Caco-2 (cell line): ENCODE results near the gene IRAK1. TPM values are rescaled to one million over a fixed set of nuclear protein-coding genes. Genes with fewer than 3 reads are reported as not detected.

Experiments used
- BruUV-seq: library from RNA; stranded (reverse); fragments of 400-500 nt; replicated peaks from 2 replicates; lab custom pipeline; 2021; lab: Mats Ljungman, UMichigan
- CTCF ChIA-PET: fragments of 300-600 bp; sonication (Branson Sonifier 250); formaldehyde crosslinking; loops from one replicate; lab custom pipeline; 2022; ENCODE audit warnings: antibody characterized with exemption; lab: Charles Lee
- POLR2A ChIA-PET: fragments of 300-600 bp; sonication (Branson Sonifier 250); formaldehyde crosslinking; loops from one replicate; lab custom pipeline; 2022; ENCODE audit warnings: antibody characterized with exemption; lab: Charles Lee
- DNase-seq, 2 experiments: peaks; one replicate each; pipeline versions ENCODE4 v3.0.0 to v3.0.0-alpha.2; 2020 to 2022
- H3K27me3 ChIP-seq: replicated peaks from 2 replicates; pipeline ENCODE4 v1.6.0; 2011; ENCODE audit warnings: low read length; ENCODE audit not compliant: control insufficient read depth, insufficient read depth
- H3K36me3 ChIP-seq: 2 replicates; pipeline ENCODE4 v1.5.1; 2011; ENCODE audit warnings: low read length; ENCODE audit not compliant: control insufficient read depth, insufficient read depth
- H3K4me1 ChIP-seq: fragments of 250-450 bp; sonication (Bioruptor Pico); 2 replicates; pipeline ENCODE4 v1.5.1; 2020; ENCODE audit warnings: mild to moderate bottlenecking
- H3K4me3 ChIP-seq: 2 replicates; pipeline ENCODE4 v1.5.1; 2011; ENCODE audit warnings: low read depth, mild to moderate bottlenecking, control low read depth, low read length
- H3K9me3 ChIP-seq: fragments of 250-450 bp; sonication (Bioruptor Pico); 2 replicates; pipeline ENCODE4 v1.5.1; 2020; ENCODE audit warnings: mild to moderate bottlenecking, moderate library complexity
- H3K27ac Mint-ChIP-seq: one replicate; pipeline ENCODE4 v1.8.0; 2022; ENCODE audit warnings: mixed read lengths; ENCODE audit not compliant: unreplicated experiment
- H3K27me3 Mint-ChIP-seq: one replicate; pipeline ENCODE4 v1.8.0; 2022; ENCODE audit warnings: mixed read lengths; ENCODE audit not compliant: insufficient read depth, unreplicated experiment
- H3K36me3 Mint-ChIP-seq: one replicate; pipeline ENCODE4 v1.8.0; 2022; ENCODE audit warnings: mild to moderate bottlenecking, mixed read lengths; ENCODE audit not compliant: insufficient read depth, unreplicated experiment
- H3K4me1 Mint-ChIP-seq: one replicate; pipeline ENCODE4 v1.8.0; 2022; ENCODE audit warnings: low read depth, mixed read lengths; ENCODE audit not compliant: unreplicated experiment
- H3K4me3 Mint-ChIP-seq: one replicate; pipeline ENCODE4 v1.8.0; 2022; ENCODE audit warnings: mild to moderate bottlenecking, moderate library complexity, mixed read lengths; ENCODE audit not compliant: unreplicated experiment
- H3K9me3 Mint-ChIP-seq: one replicate; pipeline ENCODE4 v1.8.0; 2022; ENCODE audit warnings: mixed read lengths; ENCODE audit not compliant: unreplicated experiment
- intact Hi-C: fragments of 100-400 bp; cut with micrococcal nuclease; formaldehyde crosslinking; loops from one replicate; pipeline ENCODE4 v1.10.0; 2022; ENCODE audit not compliant: unreplicated experiment
- total RNA-seq: library from RNA; stranded (reverse); gene quantifications from 2 replicates; pipeline ENCODE4 v1.2.3, GENCODE V29; 2022
- TF ChIP-seq, protein P1 (sequence below), 2 experiments: fragments of 200-600 bp in 1 of 2; IDR thresholded peaks; 1 replicate in 1 of 2; 2 replicates in 1 of 2; pipeline versions ENCODE4 v1.5.1 to v1.8.0; 2011 to 2022; ENCODE audit warnings: antibody characterized with exemption in 1 of 2, control low read depth in 1 of 2, inconsistent platforms in 1 of 2, low read depth in 1 of 2, low read length in 1 of 2, mild to moderate bottlenecking in 1 of 2, moderate library complexity in 1 of 2; ENCODE audit not compliant: insufficient read depth in 1 of 2, severe bottlenecking in 1 of 2, unreplicated experiment in 1 of 2

Gene IRAK1
- total RNA-seq, 1 experiment from 2014 or later, result 119 TPM

DNA sequence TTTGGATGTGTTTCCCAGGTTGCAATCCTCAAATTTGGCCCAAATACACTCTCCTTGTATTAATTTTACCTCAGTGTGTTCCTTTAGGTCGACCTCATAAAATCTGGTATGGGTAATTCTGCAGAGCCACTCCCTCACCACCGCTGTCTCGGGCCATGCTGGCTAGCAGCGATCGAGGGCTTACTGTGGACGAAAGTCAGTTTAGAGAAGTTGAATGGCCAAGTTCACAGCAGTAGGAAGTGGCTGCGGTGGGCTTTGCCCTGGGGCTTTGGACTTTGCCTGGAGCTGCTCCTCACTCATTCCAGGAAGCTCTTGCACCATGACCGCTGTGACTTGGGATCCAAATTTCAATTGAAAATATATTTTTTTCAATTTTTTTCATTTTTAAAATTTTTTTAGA, 27.5 kb downstream of the IRAK1 start:
- no peaks in the 10 kb centered on the region for H3K9me3 ChIP-seq
- intact Hi-C loops, result no loop called here
- no peaks in the 10 kb centered on the region for H3K4me1 ChIP-seq
- no peak overlapping the region for H3K4me3 ChIP-seq
- H3K27me3 Mint-ChIP-seq, result no peaks in the 10 kb centered on the region
- no peaks in the 10 kb centered on the region for H3K4me1 Mint-ChIP-seq
- ChIA-PET POLR2A (no interaction called here), CTCF (no interaction called here)
- BruUV-seq, result no TSS peak
- H3K9me3 Mint-ChIP-seq, result no peaks in the 10 kb centered on the region
- no peaks in the 10 kb centered on the region for H3K27me3 ChIP-seq
- no peak overlapping the region for H3K27ac Mint-ChIP-seq
- no peaks in the 10 kb centered on the region for H3K36me3 ChIP-seq
- TF ChIP-seq, protein P1, sequence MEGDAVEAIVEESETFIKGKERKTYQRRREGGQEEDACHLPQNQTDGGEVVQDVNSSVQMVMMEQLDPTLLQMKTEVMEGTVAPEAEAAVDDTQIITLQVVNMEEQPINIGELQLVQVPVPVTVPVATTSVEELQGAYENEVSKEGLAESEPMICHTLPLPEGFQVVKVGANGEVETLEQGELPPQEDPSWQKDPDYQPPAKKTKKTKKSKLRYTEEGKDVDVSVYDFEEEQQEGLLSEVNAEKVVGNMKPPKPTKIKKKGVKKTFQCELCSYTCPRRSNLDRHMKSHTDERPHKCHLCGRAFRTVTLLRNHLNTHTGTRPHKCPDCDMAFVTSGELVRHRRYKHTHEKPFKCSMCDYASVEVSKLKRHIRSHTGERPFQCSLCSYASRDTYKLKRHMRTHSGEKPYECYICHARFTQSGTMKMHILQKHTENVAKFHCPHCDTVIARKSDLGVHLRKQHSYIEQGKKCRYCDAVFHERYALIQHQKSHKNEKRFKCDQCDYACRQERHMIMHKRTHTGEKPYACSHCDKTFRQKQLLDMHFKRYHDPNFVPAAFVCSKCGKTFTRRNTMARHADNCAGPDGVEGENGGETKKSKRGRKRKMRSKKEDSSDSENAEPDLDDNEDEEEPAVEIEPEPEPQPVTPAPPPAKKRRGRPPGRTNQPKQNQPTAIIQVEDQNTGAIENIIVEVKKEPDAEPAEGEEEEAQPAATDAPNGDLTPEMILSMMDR (IDR thresholded peaks at IDR 0.05; ENCODE audit: insufficient read depth in 1 of 2, low read depth in 1 of 2, low read length in 1 of 2, severe bottlenecking in 1 of 2, unreplicated experiment in 1 of 2), result no peak
- H3K36me3 Mint-ChIP-seq, result no peaks in the 10 kb centered on the region
- H3K4me3 Mint-ChIP-seq, result no peak overlapping the region
- no peak for DNase-seq

DNA sequence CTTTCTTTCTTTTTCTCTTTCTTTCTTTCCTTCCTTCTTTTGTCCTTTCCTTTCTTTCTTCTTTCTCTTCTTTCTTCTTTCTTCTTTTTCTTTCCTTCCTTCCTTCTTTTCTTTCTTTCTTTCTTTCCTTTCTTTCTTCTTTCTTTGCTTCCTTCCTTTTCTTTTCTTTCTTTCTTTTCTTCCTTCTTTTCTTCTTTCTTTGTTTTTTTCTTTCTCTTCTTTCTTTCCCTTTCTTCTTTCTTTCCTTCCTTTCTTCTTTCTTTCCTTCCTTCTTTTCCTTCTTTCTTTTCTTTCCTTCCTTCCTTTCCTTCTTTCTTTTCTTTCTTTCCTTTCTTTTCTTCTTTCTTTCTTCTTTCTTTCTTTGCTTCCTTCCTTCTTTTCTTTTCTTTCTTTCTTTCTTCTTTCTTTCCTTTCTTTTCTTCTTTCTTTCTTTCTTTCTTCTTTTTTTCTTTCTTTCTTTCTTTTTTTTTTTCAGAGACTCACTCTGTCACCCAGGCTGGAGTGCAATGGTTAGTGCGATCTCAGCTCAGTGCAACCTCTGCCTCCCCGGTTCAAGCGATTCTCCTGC, 28.6 kb downstream of the IRAK1 start:
- Mint-ChIP-seq H3K36me3 (no peaks in the 10 kb centered on the region), H3K4me1 (no peaks in the 10 kb centered on the region), H3K4me3 (no peak overlapping the region), H3K27ac (no peak overlapping the region), H3K27me3 (no peaks in the 10 kb centered on the region), H3K9me3 (no peaks in the 10 kb centered on the region)
- TF ChIP-seq, protein P1 (IDR thresholded peaks at IDR 0.05; ENCODE audit: insufficient read depth in 1 of 2, low read depth in 1 of 2, low read length in 1 of 2, severe bottlenecking in 1 of 2, unreplicated experiment in 1 of 2), result no peak
- Histone ChIP-seq H3K36me3 (no peaks in the 10 kb centered on the region), H3K4me3 (no peak overlapping the region), H3K9me3 (no peaks in the 10 kb centered on the region), H3K4me1 (no peaks in the 10 kb centered on the region), H3K27me3 (no peaks in the 10 kb centered on the region)
- POLR2A ChIA-PET, result no interaction called here
- intact Hi-C loops, result no loop called here
- no peak for DNase-seq
- no TSS peak for BruUV-seq
- CTCF ChIA-PET, result no interaction called here

DNA sequence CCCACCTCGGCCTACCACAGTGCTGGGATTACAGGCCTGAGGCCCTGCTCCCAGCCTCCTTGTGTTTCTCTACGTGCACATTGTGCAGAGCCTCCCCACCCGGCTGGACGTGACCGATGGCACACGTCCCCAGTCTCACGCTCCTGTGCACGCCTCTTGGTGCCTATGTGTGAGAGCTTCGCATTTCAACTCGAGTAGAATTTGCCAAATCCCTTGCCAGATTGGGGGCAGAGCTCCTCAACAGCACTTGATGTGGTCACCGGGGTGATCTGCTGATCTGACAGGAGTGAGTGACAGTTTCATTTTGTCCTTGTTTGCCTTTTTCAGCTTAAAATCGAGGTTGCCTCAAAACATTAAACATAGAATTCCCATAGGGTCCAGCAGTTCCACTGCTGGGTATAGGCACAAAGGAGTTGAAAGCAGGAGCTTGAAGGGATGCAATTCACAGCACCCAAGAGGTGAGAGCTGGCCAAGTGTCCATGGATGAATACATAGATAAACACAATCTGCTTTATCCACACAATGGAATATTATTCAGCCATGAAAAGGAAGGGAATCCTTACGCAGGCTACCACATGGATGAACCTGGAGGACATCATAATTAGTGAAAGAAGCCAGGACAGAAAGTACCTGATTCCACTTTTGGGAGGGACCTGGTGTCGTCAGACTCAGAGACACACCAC, 29.6 kb downstream of the IRAK1 start:
- POLR2A ChIA-PET, result no interaction called here
- intact Hi-C loops, result no loop called here
- Mint-ChIP-seq H3K9me3 (no peaks in the 10 kb centered on the region), H3K27me3 (no peaks in the 10 kb centered on the region), H3K36me3 (no peaks in the 10 kb centered on the region), H3K4me1 (no peaks in the 10 kb centered on the region), H3K27ac (no peak overlapping the region), H3K4me3 (no peak overlapping the region)
- no peak overlapping the region for H3K4me3 ChIP-seq
- H3K36me3 ChIP-seq, result no peaks in the 10 kb centered on the region
- H3K27me3 ChIP-seq, result no peaks in the 10 kb centered on the region
- CTCF ChIA-PET, result no interaction called here
- no peaks in the 10 kb centered on the region for H3K9me3 ChIP-seq
- TF ChIP-seq, protein P1 (IDR thresholded peaks at IDR 0.05; ENCODE audit: insufficient read depth in 1 of 2, low read depth in 1 of 2, low read length in 1 of 2, severe bottlenecking in 1 of 2, unreplicated experiment in 1 of 2), result no peak
- no peak for DNase-seq
- no TSS peak for BruUV-seq
- no peaks in the 10 kb centered on the region for H3K4me1 ChIP-seq
